Activated CD4-positive, alpha-beta T cell treated with anti-CD3 and anti-CD28 coated beads for 4 hours (primary cell): ENCODE results near the gene CACNA1F.
"Not testable (repeated sequence)": the region's sequence is repeated elsewhere in the genome, so short reads cannot be mapped to it uniquely, and the experiment has no call there.

Experiments used
- DNase-seq, 2 donors: peaks; one replicate each; pipeline ENCODE4 v3.0.0-alpha.2; 2020

The CACNA1F gene

DNA sequence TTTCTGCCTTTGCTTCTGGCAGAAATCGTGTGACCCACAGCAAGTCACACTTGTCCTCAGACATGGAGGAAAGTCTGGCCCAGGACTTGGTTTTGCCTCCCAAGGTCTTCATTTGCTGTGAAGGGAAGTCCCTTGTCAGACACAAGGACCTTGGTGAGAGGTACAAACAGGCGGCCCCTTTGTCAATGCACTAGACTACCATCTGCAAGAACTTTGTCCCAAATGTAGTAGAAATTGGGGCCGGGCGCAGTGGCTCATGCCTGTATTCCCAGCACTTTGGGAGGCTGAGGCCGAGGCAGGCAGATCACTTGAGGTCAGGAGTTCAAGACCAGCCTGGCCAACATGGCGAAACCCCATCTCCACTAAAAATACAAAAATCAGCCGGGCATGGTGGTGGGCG is 59.6 kb downstream of the CACNA1F start:
- DNase-seq = not testable (repeated sequence)

DNA sequence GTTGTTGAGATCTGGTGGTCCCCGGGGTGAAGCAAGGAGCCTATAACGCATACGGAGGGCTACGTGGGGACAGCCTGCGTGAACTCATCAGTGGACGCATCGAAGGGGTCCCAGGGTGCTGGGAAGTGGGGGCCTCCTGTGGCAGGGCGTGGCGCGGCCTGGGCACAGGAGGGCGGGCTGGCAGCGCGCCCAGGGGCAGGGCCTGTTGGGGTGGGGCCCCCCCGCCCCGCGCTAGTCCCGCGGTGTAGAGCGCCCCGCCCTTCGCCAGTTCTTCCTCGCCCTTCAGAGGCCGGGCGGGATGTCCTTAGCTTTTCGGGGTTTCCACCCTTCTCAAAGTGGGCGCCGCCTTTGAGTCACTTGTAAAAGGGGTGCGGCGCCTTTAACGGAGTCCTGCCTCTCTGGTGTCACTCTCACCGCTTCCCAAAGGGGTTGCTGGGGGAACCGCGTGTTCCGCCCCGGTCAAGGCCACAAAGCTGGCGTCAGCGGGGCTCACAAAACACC is 60.8 kb downstream of the CACNA1F start:
- peak; percentile 64 to 66 for DNase-seq

DNA sequence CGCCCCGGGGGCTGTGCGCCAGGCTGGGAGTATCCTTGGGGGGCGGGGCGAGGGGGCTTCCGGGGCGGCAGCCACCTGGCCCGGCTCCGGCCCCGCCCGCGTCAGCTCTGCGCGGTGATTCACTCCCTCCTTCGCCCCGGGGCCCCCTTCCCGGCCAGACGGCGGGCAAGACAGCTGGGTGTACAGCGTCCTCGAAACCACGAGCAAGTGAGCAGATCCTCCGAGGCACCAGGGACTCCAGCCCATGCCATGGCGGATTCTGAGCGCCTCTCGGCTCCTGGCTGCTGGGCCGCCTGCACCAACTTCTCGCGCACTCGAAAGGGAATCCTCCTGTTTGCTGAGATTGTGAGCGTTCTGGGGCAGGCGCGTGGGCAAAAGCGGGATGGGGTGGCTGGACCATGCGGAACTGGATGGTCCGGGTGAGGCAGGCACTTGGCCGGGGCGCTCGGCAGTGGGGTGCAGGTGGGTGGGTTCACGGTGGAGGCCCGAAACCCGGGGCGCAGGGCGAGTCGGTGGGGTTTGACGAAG is 61.3 kb downstream of the CACNA1F start, which contains the start of gene PLP2:
Gene PLP2 (plus strand): TSS at position 147 of the 528 bp plus-strand sequence. CDS start 103 bp downstream, at position 250.
- DNase-seq = peak; percentile 72 to 77

DNA sequence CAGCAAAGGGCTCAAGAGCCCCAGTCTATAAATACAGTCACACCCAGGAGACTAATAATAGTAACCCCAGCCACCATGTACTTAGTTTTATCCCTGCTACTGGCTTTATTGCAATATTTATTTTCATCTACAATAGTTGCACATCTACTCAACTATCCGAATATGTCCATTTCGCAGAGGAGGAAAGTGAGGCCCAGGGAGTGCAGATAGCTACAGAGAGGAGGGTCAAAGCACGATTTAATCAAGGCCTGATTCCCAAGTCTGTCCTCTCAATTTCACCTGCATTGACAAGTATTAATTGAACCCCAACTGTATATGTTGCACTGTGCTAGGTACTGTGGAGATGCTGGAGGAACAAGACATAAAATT is 65.4 kb downstream of the CACNA1F start:
- DNase-seq = no peak

DNA sequence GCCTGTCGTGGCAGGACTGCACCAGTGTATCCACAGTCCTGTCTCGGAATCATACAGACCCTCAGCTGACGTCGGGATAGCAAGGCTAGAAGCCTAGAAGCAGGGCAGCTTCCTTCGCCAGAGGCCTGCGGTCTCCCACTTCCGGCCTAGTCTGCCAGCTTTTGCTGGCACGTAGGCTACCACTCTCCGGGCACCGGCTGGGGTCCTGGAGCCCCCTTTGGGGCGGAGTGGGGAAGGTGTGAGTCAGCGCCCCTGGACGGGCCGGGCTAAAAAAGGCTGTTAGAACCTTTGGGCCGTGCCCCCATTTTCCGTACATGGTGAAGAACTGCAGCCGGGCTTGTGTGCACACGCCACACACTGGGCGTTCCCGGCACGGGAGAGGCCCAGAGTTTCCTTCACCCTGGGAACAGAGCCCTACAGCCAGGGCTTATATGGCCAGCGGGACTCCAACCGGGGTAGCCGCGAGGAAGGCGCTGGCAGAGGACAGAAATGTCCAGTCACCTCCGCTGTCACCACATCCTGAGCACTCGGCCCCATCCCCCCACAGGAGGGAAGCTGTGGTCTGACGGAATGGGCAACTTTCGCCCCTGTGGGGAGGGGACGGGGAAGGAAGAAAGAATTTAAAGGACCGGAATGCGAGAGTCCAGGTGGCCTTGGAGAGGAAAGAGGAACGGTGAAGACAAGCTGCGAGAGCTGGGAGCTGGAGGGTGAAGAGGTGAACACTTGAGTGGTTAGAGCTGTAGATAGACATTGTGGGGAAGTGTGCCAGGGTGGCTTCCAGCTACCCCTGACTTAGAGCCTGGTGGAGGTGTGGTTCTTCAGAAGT is 66.0 kb downstream of the CACNA1F start:
- DNase-seq = peak; percentile 40 to 55

DNA sequence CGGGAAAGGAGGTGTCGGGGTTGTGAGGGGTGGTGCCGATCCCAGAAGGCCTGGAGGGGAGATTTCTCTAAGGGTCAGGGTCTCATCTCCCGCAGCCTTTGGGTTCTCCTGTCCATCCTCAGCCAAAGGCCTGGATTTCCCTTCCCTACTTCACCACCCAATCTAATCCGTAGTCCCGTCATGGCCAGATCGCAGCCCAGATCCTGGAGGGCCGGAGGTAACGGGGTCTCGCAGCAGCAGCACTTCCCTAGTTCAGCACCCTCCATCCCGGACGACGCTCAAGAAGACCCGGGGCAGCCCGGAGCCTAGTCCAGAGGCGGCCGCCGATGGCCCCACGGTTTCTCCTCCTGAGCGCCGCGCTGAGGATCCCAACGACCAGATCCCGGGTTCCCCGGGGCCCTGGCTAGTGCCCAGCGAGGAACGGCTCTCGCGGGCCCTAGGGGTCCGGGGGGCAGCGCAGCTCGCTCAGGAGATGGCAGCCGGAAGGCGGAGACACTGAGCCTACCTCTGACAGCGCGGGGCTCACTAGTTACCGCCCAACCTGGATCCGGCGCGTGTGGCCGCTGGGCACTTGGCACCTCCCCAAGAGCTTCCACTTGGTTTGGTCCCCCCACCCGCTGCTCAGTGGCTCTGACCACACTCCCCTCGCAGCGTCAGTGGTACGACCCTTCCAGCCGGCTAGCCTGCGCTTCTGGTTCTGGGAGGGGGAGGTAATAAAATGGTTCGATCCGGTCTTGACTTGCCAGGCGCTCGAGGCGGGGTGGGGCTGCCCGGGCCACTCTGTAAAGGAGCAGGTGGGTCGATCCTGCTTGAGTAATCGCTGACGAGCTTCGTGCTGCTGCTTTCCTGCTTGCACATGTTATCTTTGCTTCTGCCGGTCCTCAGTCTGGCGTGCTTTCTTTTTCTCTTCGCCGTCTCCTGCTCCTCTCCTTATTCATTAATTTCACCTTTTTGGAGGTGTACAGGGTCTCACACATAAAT is 66.9 kb downstream of the CACNA1F start:
- peak; percentile 60 to 73 for DNase-seq

DNA sequence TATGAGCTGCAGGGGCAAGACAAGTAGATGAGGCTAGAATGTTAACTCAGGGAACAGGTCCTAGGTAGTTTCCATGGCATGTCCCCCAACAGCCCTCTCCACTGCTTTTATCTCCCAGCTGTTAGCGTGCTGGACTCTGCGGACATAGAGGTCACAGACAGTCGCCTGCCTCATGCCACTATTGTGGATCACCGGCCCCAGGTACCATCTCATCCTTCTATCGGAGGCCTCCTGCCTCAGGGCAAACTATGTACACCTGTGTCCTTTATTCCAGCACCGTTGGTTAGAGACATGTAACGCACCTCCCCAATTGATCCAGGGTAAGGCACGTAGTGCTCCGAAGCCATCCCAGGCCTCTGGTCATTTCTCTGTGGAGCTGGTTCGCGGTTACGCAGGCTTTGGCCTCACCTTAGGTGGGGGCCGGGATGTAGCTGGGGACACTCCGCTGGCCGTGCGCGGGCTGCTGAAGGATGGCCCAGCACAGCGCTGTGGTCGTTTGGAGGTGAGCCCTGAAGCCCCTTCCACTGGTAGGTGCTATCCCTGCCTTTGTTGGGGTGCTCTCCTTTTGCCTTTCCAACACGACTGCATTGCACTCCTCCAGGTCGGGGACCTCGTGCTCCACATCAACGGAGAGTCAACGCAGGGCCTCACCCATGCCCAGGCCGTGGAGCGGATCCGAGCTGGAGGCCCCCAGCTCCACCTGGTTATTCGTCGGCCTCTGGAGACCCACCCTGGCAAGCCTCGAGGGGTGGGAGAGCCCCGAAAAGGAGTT is 68.4 kb downstream of the CACNA1F start:
- no peak for DNase-seq

DNA sequence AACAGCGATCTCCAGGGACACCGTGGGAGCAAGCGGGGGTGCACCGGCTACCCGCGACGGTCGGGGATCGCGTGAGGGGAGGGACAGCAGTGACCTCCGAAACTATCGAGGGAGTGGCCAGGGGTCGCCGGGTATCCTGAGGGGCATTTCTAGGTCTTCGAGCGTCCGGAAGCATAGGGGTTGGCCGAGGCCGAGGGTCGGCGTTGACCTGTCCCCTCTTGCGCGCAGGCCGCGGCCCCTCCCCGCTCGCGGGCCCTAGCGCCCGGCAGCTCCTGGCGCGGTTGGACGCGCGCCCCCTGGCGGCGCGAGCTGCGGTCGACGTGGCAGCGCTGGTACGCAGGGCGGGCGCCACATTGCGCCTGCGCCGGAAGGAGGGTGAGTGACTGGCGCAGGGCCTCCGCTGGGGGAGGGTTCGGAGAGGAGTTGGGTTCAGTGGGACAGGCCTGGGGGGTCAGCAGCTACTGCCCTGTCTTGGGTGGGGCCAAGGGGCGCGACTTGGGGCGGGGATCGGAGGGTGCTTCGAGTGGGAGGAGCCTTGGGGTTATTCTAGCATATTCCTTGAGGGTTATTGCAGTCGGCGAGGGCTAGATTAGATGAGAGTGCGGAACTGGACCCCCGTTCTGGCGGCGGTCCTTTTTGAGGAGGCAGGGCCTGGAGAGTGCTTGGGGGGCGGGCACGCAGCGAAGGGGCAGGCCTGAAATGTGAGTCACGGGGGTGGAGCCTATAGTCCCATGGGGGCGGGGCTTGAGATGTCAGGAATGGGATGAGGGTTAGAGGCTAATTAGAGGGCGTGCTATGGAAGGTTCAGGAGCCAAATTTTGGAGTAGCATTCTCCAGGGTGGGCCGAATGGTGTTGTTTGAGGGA is 69.4 kb downstream of the CACNA1F start:
- peak; percentile 71 to 73 for DNase-seq

DNA sequence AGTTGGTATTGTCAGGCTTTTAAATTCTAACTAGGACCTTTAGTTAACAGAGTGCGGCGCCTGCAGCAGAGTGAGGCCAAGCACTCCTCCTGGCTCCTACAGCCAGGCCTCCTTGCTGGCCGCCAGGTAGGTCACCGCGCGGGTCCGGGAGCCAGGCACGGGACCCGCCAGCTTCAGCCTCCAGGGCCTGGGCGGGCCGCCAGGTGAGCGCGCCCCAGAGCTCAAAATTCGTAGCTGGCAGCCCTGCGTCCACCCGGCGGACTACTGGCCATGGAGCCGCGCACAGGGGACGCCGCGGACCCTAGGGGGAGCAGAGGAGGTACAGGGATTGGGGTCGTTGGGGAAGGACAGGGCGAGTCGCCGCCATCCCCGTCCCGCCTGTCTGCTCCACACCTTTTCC is 70.5 kb downstream of the CACNA1F start, which contains the start of gene MAGIX:
Gene MAGIX (plus strand): TSS at position 139 of the 400 bp plus-strand sequence. CDS start 132 bp downstream, at position 271.
- no peak for DNase-seq

DNA sequence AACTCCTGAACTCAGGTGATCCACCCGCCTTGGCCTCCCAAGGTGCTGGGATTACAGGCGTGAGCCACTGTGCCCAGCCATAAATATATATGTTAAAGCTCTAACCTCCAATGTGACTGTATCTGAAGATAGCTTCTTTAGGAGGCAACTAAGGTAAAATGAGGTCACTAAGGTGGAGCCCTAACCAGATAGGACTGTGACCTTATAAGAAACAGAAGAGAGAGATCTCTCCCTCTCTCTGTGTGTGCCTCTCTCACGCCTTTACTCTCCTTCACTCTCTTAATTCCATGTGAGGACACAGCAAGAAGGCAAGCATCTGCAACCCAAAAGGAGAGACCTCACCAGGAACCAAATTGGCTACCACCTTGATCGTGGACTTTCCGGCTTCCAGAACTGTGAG is 71.5 kb downstream of the CACNA1F start:
- DNase-seq = no peak

DNA sequence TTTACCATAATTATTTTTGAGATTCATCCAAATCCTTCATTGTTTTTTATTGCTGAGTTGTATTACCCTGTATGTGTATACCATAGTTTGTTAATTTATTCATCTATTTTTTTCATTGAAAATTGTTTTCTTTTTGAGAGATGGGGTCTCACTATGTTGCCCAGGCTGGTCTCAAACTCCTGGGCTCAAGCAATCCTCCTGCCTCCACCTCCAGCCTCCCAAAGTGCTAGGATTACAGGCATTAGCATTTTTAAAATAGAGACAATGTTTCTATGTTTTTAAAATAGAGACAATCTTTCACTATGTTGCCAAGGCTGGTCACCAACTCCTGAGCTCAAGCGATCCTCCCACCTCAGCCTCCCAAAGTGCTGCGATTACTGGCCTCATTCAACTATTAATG is 72.2 kb downstream of the CACNA1F start:
- DNase-seq = no peak

DNA sequence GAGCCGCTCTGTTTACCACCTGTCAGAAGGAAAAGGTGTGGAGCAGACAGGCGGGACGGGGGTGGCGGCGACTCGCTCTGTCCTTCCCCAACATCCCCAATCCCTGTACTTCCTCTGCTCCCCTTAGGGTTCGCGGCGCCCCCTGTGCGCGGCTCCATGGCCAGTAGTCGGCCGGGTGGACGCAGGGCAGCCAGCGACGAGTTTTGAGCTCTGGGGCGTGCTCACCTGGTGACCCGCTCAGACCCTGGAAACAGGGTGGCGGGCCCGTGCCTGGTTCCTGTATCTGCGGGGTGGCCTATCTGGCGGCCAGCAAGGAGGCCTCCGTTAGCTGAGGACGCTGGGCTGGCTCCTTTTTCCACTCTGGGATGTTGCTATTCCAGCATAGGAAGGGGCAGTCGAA is 75.9 kb downstream of the CACNA1F start:
- no peak for DNase-seq

DNA sequence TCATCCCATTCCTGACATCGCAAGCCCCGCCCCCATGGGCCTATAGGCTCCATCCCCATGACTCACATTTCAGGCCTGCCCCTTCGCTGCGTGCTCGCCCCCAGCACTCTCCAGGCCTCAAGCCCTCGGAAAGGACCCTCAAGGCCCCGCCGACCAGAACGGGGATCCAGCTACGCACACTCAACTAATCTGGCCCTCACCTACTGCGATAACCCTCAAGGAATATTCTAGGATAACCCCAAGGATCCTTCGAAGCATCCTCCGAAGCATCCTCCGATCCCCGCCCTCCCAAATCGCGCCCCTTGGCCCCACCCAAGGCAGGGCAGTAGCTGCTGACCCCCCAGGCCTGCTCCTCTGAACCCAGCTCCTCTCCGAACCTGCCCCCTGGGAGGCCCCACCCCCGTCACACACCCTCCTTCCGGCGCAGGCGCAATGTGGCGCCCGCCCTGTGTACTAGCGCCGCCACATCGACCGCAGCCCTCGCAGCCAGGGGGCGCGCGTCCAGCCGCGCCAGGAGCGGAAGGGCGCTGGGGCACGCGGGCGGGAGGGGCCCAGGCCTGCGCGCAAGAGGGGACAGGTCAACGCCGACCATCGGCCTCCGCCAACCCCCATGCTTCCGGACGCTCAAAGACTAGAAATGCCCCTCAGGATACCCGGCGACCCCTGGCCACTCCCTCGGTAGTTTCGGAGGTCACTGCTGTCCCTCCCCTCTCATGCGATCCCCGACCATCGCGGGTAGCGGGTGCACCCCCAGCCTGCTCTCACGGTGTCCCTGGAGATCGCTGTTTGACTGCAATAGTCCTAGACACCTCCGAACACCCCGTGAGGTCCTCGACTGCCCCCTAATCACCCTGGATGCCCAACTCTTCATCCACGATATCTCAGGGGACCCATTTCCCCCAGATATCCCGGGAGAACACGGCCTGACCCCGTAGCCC is 77.0 kb downstream of the CACNA1F start:
- peak; percentile 81 for DNase-seq

DNA sequence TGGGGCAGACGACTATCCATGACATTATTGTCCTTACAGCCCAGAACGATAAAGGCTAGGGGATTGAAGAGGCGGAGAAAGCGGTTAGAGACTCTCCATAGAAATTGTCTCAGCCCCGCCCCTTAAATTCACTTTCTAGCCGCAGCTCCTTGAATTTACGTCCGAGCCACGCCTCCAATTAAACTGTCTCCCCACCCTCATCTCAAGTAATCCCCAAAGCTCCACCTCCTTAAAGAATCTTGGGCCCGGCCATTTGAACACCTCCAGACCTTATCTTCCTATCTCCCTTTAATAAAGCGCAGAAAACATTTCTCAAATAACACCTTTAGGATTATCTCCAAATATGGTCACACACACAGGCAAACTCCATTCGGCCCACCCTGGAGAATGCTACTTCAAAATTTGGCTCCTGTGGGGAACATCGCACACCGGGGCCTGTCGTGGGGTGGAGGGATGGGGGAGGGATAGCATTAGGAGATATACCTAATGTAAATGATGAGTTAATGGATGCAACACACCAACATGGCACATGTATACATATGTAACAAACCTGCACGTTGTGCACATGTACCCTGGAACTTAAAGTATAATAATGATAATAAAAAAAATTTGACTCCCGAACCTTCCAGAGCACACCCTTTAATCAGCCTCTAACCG is 77.8 kb downstream of the CACNA1F start:
- DNase-seq = peak; percentile 19 to 23
